ENCODE data around the gene CDC14B.

Gene CDC14B

GRCh38 chr9:96467784-96468183 lies 151.9 kb downstream of the CDC14B start:
- DNase-seq, result no peak
- no peaks in the 10 kb centered on the region for H4K20me1 ChIP-seq (ENCODE audit: insufficient read depth, low read length)
- no peaks in the 10 kb centered on the region; the same call in 1 of the 2 replicates for H3K36me3 ChIP-seq (ENCODE audit: insufficient read depth, low read length)
- H3K4me2 ChIP-seq (ENCODE audit: insufficient read depth, low read length), result no peak overlapping the region
- no peak overlapping the region for H3K4me3 ChIP-seq (ENCODE audit: low read depth in 1 of 2, low read length in 2 of 2)
- H3K79me2 ChIP-seq (ENCODE audit: insufficient read depth, low read length), result no peaks in the 10 kb centered on the region
- H3K27ac ChIP-seq (ENCODE audit: low read length), result no peak overlapping the region
- no peak for ATAC-seq (ENCODE audit: insufficient read depth, low read depth)
- H3K9me3 ChIP-seq (ENCODE audit: insufficient read depth, low read length, severe bottlenecking), result no peaks in the 10 kb centered on the region
- no peak overlapping the region for H2AFZ ChIP-seq (ENCODE audit: low read depth, low read length)
- no peak overlapping the region for H3K9ac ChIP-seq (ENCODE audit: low read depth, low read length)
- TF ChIP-seq CTCF (IDR thresholded peaks at IDR 0.05; ENCODE audit: borderline replicate concordance, extremely low read depth, low read length, poor library complexity, severe bottlenecking), result no peak
- TF ChIP-seq EZH2 (IDR thresholded peaks at IDR 0.05; ENCODE audit: borderline replicate concordance, low read depth, low read length, severe bottlenecking), result no peak
- H3K4me1 ChIP-seq (ENCODE audit: insufficient read depth, low read length), result no peaks in the 10 kb centered on the region
- H3K27me3 ChIP-seq (ENCODE audit: insufficient read depth, low read length, poor library complexity), result no peaks in the 10 kb centered on the region

DNA sequence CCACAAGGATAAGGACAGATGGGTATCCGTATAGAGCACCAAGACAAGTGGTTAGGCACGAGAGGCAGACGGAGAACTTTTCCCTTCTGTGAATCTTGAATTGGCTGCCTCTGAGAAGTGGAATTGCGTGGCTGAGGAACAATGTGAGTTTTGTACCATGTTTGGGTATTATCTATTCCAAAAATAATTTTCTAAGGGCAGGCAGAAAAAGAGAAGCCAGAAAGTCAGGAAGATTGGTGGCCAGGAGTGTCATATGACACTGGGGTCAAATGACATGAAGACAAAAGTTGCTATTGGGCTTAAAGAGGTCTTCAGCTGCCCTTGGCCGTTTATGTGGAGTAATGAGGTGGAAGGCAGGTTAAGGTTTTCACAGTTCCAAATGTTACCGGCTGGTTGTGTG lies 155.2 kb downstream of the CDC14B start:
- no peaks in the 10 kb centered on the region for H3K27me3 ChIP-seq (ENCODE audit: insufficient read depth, low read length, poor library complexity)
- H3K9me3 ChIP-seq (ENCODE audit: insufficient read depth, low read length, severe bottlenecking), result no peaks in the 10 kb centered on the region
- no peak overlapping the region for H2AFZ ChIP-seq (ENCODE audit: low read depth, low read length)
- no peaks in the 10 kb centered on the region for H3K36me3 ChIP-seq (ENCODE audit: insufficient read depth, low read length)
- no peak overlapping the region for H3K27ac ChIP-seq (ENCODE audit: low read length)
- H4K20me1 ChIP-seq (ENCODE audit: insufficient read depth, low read length), result no peaks in the 10 kb centered on the region
- H3K9ac ChIP-seq (ENCODE audit: low read depth, low read length), result no peak overlapping the region
- no peaks in the 10 kb centered on the region for H3K4me1 ChIP-seq (ENCODE audit: insufficient read depth, low read length)
- no peak overlapping the region for H3K4me2 ChIP-seq (ENCODE audit: insufficient read depth, low read length)
- no peaks in the 10 kb centered on the region for H3K79me2 ChIP-seq (ENCODE audit: insufficient read depth, low read length)
- no peak for DNase-seq
- TF ChIP-seq EZH2 (IDR thresholded peaks at IDR 0.05; ENCODE audit: borderline replicate concordance, low read depth, low read length, severe bottlenecking), result no peak
- no peak for TF ChIP-seq CTCF (IDR thresholded peaks at IDR 0.05; ENCODE audit: borderline replicate concordance, extremely low read depth, low read length, poor library complexity, severe bottlenecking)
- H3K4me3 ChIP-seq (ENCODE audit: low read depth in 1 of 2, low read length in 2 of 2), result no peak overlapping the region
- ATAC-seq (ENCODE audit: insufficient read depth, low read depth), result no peak

DNA sequence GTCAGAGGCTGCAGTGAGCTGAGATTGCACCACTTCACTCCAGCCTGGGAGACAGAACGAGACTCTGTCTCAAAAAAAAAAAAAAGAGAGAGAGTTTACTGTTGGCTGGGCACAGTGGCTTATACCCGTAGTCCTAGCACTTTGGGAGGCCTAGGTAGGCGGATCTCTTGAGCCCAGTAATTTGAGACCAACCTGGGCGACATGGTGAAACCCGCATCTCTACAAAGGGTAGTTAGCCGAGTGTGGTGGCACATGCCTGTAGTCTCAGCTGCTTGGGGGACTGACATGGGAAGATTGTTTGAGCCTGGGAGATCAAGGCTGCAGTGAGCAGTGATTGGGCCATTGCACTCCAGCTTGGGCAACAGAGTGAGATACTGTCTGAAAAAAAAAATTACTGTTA lies 157.1 kb downstream of the CDC14B start:
- no peak overlapping the region for H3K27ac ChIP-seq (ENCODE audit: low read length)
- DNase-seq (no peak), ATAC-seq (ENCODE audit: insufficient read depth, low read depth) (no peak)
- no peak overlapping the region for H2AFZ ChIP-seq (ENCODE audit: low read depth, low read length)
- no peaks in the 10 kb centered on the region for H3K27me3 ChIP-seq (ENCODE audit: insufficient read depth, low read length, poor library complexity)
- no peak overlapping the region for H3K4me2 ChIP-seq (ENCODE audit: insufficient read depth, low read length)
- H3K4me1 ChIP-seq (ENCODE audit: insufficient read depth, low read length), result no peaks in the 10 kb centered on the region
- no peak overlapping the region for H3K4me3 ChIP-seq (ENCODE audit: low read depth in 1 of 2, low read length in 2 of 2)
- H3K79me2 ChIP-seq (ENCODE audit: insufficient read depth, low read length), result no peaks in the 10 kb centered on the region
- TF ChIP-seq EZH2 (IDR thresholded peaks at IDR 0.05; ENCODE audit: borderline replicate concordance, low read depth, low read length, severe bottlenecking) (no peak), CTCF (IDR thresholded peaks at IDR 0.05; ENCODE audit: borderline replicate concordance, extremely low read depth, low read length, poor library complexity, severe bottlenecking) (no peak)
- H3K9ac ChIP-seq (ENCODE audit: low read depth, low read length), result no peak overlapping the region
- H4K20me1 ChIP-seq (ENCODE audit: insufficient read depth, low read length), result no peaks in the 10 kb centered on the region
- H3K36me3 ChIP-seq (ENCODE audit: insufficient read depth, low read length), result no peaks in the 10 kb centered on the region
- H3K9me3 ChIP-seq (ENCODE audit: insufficient read depth, low read length, severe bottlenecking), result no peaks in the 10 kb centered on the region

GRCh38 chr9:96461336-96461735 lies 158.3 kb downstream of the CDC14B start:
- H3K27me3 ChIP-seq (ENCODE audit: insufficient read depth, low read length, poor library complexity), result no peaks in the 10 kb centered on the region
- H3K27ac ChIP-seq (ENCODE audit: low read length), result no peak overlapping the region
- no peak overlapping the region for H3K9ac ChIP-seq (ENCODE audit: low read depth, low read length)
- H3K79me2 ChIP-seq (ENCODE audit: insufficient read depth, low read length), result no peaks in the 10 kb centered on the region
- DNase-seq (no peak), ATAC-seq (ENCODE audit: insufficient read depth, low read depth) (no peak)
- no peaks in the 10 kb centered on the region for H3K36me3 ChIP-seq (ENCODE audit: insufficient read depth, low read length)
- no peak overlapping the region for H2AFZ ChIP-seq (ENCODE audit: low read depth, low read length)
- TF ChIP-seq EZH2 (IDR thresholded peaks at IDR 0.05; ENCODE audit: borderline replicate concordance, low read depth, low read length, severe bottlenecking), result no peak
- TF ChIP-seq CTCF (IDR thresholded peaks at IDR 0.05; ENCODE audit: borderline replicate concordance, extremely low read depth, low read length, poor library complexity, severe bottlenecking), result no peak
- no peak overlapping the region for H3K4me2 ChIP-seq (ENCODE audit: insufficient read depth, low read length)
- no peaks in the 10 kb centered on the region for H3K4me1 ChIP-seq (ENCODE audit: insufficient read depth, low read length)
- no peaks in the 10 kb centered on the region for H3K9me3 ChIP-seq (ENCODE audit: insufficient read depth, low read length, severe bottlenecking)
- no peak overlapping the region for H3K4me3 ChIP-seq (ENCODE audit: low read depth in 1 of 2, low read length in 2 of 2)
- no peaks in the 10 kb centered on the region for H4K20me1 ChIP-seq (ENCODE audit: insufficient read depth, low read length)
